HEK293T (cell line): ENCODE measurements around the gene MAGI2.

Source experiments
- L3MBTL2 ChIP-seq: fragments of 450-650 bp; conservative IDR thresholded peaks from 2 replicates; pipeline ENCODE4 v1.6.1; 2016; ENCODE audit warnings: mild to moderate bottlenecking
- NFRKB ChIP-seq: fragments of 450-650 bp; IDR thresholded peaks from 2 replicates; pipeline ENCODE4 v1.6.1; 2016; ENCODE audit warnings: mild to moderate bottlenecking, moderate library complexity
- SP1 ChIP-seq: fragments of 450-650 bp; IDR thresholded peaks from 2 replicates; pipeline ENCODE4 v1.6.1; 2017
- TARDBP ChIP-seq: fragments of 450-650 bp; IDR thresholded peaks from 2 replicates; pipeline ENCODE4 v1.6.1; 2016

GRCh38 chr7:78141522-78142281 lies 1311.8 kb downstream of the MAGI2 start:
- TF ChIP-seq NFRKB: no peak
- no peak for TF ChIP-seq SP1
- TF ChIP-seq L3MBTL2: no peak
- no peak for TF ChIP-seq TARDBP
